Uterus (tissue), 4 donors: ENCODE results near the gene NRARP. TPM values are rescaled to one million over a fixed set of nuclear protein-coding genes. Genes with fewer than 3 reads are reported as not detected.
A peak's percentile ranks its signal among the peaks of the same experiment; 100 is the strongest.

Experiments used
- DNase-seq, 2 donors: peaks; one replicate each; pipeline ENCODE4 v3.0.0-alpha.2; 2019 to 2020
- H3K27ac ChIP-seq, 2 donors: fragments of 200-600 bp; sonication (generic); 1 replicate in 1 of 2; 2 replicates in 1 of 2; pipeline ENCODE4 v1.5.1; 2016 to 2018
- H3K27me3 ChIP-seq, 2 donors: fragments of 200-600 bp; sonication (generic); one replicate each; pipeline ENCODE4 v1.5.1; 2018 to 2019; ENCODE audit warnings: control low read depth in 1 of 2
- H3K36me3 ChIP-seq, 2 donors: fragments of 200-600 bp; sonication (generic); one replicate each; pipeline ENCODE4 v1.5.1; 2019; ENCODE audit warnings: control low read depth in 1 of 2
- H3K4me1 ChIP-seq, 2 donors: fragments of 200-600 bp; sonication (generic); one replicate each; pipeline ENCODE4 v1.5.1; 2018 to 2019; ENCODE audit warnings: control low read depth in 1 of 2
- H3K4me3 ChIP-seq, 2 donors: fragments of 200-600 bp; sonication (generic); 1 replicate in 1 of 2; 2 replicates in 1 of 2; pipeline ENCODE4 v1.5.1; 2018 to 2019; ENCODE audit warnings: mild to moderate bottlenecking in 1 of 2
- H3K9me3 ChIP-seq, 2 donors: fragments of 200-600 bp; sonication (generic); one replicate each; pipeline ENCODE4 v1.5.1; 2019; ENCODE audit warnings: control low read depth in 1 of 2
- POLR2A ChIP-seq, 2 donors: fragments of 450-650 bp; IDR thresholded peaks; one replicate each; pipeline ENCODE4 v1.6.1; 2016; ENCODE audit warnings: antibody characterized with exemption in 2 of 2, mild to moderate bottlenecking in 1 of 2, moderate library complexity in 1 of 2
- intact Hi-C: fragments of 100-400 bp; cut with DNase I; formaldehyde crosslinking; loops from one replicate; pipeline ENCODE4 v1.15.1; 2023; ENCODE audit warnings: low total_unique reads
- total RNA-seq, 4 donors: library from RNA; depleted of rRNA in 3 of 4; stranded (reverse); fragments of >200 nt in 3 of 4; gene quantifications; one replicate each; pipeline versions ENCODE4 v1.1.0 to v1.2.4, GENCODE V29; 2014 to 2023
- TF ChIP-seq, protein P1 (sequence below), 4 experiments: fragments of 200-600 bp in 2 of 4; fragments of 450-650 bp in 2 of 4; sonication (generic) in 2 of 4; IDR thresholded peaks; one replicate each; pipeline ENCODE4 v1.5.1; 2016 to 2019; ENCODE audit warnings: antibody characterized with exemption in 4 of 4, mild to moderate bottlenecking in 2 of 4, moderate library complexity in 1 of 4
- donor health status: DM: yes; HTN: yes; CAD: no.

NRARP gene
- total RNA-seq, 4 donors from 2014 or later = 0.29 to 16.5 (median 11.4) TPM

DNA sequence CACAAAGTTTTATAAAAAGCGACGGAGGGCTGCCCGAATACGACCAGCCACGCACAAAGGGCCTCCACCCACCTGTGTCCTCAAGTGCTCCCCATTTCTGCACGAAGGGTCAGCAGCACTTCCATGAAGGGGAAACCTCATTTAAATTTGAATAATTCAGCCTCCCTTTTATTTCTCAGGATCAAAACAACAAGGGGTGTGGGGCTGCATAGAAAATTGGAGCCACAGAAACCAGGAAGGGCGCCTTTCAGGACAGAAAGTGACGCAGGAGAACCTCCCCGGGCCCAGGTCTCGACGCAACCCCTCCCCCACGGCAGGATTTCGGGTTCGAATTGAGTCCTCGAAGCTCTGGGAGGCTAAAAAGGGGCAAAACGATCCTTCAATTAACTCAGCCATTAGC, 2.1 kb downstream of the NRARP start:
- intact Hi-C loops = loop anchor here (10.0 kb wide), 1 partner anchor 115 kb away; no protein-coding TSS in a partner anchor
- Histone ChIP-seq H3K27ac (peak overlapping the region; percentile 35 to 77), H3K9me3 (no peaks in the 10 kb centered on the region), H3K27me3 (peaks cover 33 to 41% of the 10 kb centered on the region in 2 donors), H3K4me3 (no peak overlapping the region), H3K4me1 (peaks cover 0 to 25% of the 10 kb centered on the region in 2 donors), H3K36me3 (no peaks in the 10 kb centered on the region)
- DNase-seq = no peak
- TF ChIP-seq POLR2A (IDR thresholded peaks at IDR 0.05) = no peak
- TF ChIP-seq, protein P1, sequence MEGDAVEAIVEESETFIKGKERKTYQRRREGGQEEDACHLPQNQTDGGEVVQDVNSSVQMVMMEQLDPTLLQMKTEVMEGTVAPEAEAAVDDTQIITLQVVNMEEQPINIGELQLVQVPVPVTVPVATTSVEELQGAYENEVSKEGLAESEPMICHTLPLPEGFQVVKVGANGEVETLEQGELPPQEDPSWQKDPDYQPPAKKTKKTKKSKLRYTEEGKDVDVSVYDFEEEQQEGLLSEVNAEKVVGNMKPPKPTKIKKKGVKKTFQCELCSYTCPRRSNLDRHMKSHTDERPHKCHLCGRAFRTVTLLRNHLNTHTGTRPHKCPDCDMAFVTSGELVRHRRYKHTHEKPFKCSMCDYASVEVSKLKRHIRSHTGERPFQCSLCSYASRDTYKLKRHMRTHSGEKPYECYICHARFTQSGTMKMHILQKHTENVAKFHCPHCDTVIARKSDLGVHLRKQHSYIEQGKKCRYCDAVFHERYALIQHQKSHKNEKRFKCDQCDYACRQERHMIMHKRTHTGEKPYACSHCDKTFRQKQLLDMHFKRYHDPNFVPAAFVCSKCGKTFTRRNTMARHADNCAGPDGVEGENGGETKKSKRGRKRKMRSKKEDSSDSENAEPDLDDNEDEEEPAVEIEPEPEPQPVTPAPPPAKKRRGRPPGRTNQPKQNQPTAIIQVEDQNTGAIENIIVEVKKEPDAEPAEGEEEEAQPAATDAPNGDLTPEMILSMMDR (IDR thresholded peaks at IDR 0.05) = no peak

DNA sequence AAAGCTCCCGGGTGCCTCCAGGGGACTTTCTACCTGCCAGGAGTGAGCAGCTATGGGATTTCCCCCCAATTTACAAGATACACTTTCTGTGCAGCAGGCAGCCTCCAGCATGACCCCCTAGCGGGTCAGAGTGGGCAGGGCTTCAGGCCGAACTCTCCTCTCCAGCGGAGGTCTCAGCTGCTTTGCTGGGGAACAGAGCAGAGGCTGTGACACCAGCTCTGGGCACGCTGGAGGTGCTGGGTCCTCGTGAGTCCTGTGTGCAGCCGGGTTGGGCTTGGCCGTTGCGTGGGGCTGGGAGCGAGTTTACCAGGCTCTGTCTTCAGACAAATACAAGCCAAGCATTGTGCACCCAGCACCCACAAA, 2.9 kb downstream of the NRARP start:
- H3K4me3 ChIP-seq = no peak overlapping the region
- peaks cover 0 to 26% of the 10 kb centered on the region in 2 donors for H3K4me1 ChIP-seq
- no peak for TF ChIP-seq POLR2A (IDR thresholded peaks at IDR 0.05)
- TF ChIP-seq, protein P1 (IDR thresholded peaks at IDR 0.05) = no peak
- H3K9me3 ChIP-seq = no peaks in the 10 kb centered on the region
- no peaks in the 10 kb centered on the region for H3K36me3 ChIP-seq
- H3K27me3 ChIP-seq = peaks cover 40 to 47% of the 10 kb centered on the region in 2 donors
- intact Hi-C loops = no loop called here
- no peak for DNase-seq
- peak overlapping the region; percentile 7 to 77 for H3K27ac ChIP-seq

DNA sequence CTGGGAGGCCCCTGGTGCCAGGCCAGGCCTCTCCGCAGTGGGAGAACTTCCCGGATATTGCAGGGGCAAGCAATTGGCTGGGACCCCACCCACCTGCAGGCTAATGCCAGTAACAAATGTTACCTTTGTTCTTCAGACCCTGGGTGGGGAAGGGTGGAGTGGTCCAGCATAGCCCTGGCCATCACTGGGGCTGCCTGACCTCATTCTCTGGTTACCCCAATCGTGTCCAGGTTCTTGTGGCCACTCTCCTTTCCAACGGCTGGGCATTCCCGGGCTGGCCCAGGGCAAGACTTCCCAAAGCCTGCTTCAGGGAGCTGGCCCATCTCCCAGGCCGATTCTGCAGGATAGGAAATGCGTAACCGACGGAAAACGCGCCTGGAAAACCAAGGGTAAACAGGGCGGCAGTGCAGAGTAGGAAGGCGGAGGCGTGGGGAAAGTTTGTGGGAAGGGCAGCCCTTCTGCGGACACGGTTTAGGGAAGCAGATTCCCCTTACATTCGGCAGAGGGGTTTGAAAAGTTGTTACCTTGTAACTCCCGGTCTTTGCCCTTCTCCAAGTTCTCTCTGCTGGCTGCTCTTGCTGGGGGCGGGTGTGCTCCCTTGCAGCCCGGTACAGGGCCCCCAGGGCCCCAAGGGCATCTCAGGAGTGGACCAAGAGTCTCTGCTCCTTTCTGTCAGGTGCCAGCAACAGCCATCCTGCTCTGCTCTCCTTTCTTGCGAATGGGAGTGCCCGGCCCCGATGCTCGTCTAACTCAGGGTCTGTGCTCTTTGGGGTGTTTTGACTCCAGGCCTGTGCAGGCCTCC, 3.5 kb downstream of the NRARP start:
- Histone ChIP-seq H3K27me3 (peaks cover 38 to 47% of the 10 kb centered on the region in 2 donors), H3K36me3 (no peaks in the 10 kb centered on the region), H3K27ac (peak overlapping the region; percentile 56 to 77), H3K4me3 (no peak overlapping the region), H3K9me3 (no peaks in the 10 kb centered on the region), H3K4me1 (peaks cover 0 to 26% of the 10 kb centered on the region in 2 donors)
- intact Hi-C loops = no loop called here
- TF ChIP-seq, protein P1 (IDR thresholded peaks at IDR 0.05) = no peak
- TF ChIP-seq POLR2A (IDR thresholded peaks at IDR 0.05) = no peak
- DNase-seq = no peak

DNA sequence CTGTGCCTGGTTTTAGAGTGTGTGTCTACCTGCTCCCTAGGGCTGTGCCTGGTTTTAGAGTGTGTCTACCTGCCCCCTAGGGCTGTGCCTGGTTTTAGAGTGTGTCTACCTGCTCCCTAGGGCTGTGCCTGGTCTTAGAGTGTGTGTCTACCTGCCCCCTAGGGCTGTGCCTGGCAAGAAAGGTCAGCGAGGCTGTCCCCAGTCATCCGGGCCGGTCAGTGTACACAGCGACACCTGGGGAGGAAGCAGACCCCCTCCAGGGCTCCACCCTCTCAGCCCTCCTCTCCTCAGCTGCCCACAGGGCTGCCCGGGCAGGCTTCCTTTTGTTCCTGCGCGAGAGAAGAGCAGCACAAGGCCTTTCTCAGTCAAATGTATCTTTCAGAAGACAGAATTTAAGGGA, 4.1 kb downstream of the NRARP start:
- no peak overlapping the region for H3K4me3 ChIP-seq

More for the DNA sequence above, 4.1 kb downstream of the NRARP start:
- Histone ChIP-seq H3K9me3 (no peaks in the 10 kb centered on the region), H3K36me3 (no peaks in the 10 kb centered on the region), H3K4me1 (peaks cover 0 to 26% of the 10 kb centered on the region in 2 donors), H3K27ac (peak overlapping the region; percentile 56 to 77), H3K27me3 (peaks cover 33 to 47% of the 10 kb centered on the region in 2 donors)
- DNase-seq = no peak
- TF ChIP-seq, protein P1 (IDR thresholded peaks at IDR 0.05) = no peak
- no peak for TF ChIP-seq POLR2A (IDR thresholded peaks at IDR 0.05)
- intact Hi-C loops = no loop called here
